PFSK-1 (cell line): ENCODE results near the gene POLE4.

ENCODE experiments used
- FOXP2 ChIP-seq: optimal IDR thresholded peaks from 2 replicates; pipeline ENCODE3; 2011; ENCODE audit warnings: borderline replicate concordance, control low read depth, inconsistent platforms; ENCODE audit not compliant: insufficient read depth; ENCODE audit errors: extremely low read length, extremely low read depth
- POLR2AphosphoS5 ChIP-seq: IDR thresholded peaks from 2 replicates; pipeline ENCODE4 v1.6.1; 2012; ENCODE audit warnings: low read depth, mild to moderate bottlenecking, control low read depth, low read length, moderate library complexity
- REST ChIP-seq, 2 experiments: IDR thresholded peaks; 2 replicates each; pipeline versions ENCODE4 v1.6.1 to v1.8.0; 2011 to 2012; ENCODE audit warnings: low read depth in 2 of 2, low read length in 2 of 2, control low read depth in 1 of 2, inconsistent platforms in 1 of 2, mild to moderate bottlenecking in 1 of 2, moderate library complexity in 1 of 2; ENCODE audit not compliant: insufficient read depth in 1 of 2
- SIN3A ChIP-seq: IDR thresholded peaks from 2 replicates; pipeline ENCODE4 v1.6.1; 2012; ENCODE audit warnings: mild to moderate bottlenecking, low read length, moderate library complexity, borderline replicate concordance; ENCODE audit not compliant: insufficient read depth
- TAF1 ChIP-seq: IDR thresholded peaks from 2 replicates; pipeline ENCODE4 v1.6.1; 2012; ENCODE audit warnings: low read length, control low read depth, borderline replicate concordance; ENCODE audit not compliant: insufficient read depth

DNA sequence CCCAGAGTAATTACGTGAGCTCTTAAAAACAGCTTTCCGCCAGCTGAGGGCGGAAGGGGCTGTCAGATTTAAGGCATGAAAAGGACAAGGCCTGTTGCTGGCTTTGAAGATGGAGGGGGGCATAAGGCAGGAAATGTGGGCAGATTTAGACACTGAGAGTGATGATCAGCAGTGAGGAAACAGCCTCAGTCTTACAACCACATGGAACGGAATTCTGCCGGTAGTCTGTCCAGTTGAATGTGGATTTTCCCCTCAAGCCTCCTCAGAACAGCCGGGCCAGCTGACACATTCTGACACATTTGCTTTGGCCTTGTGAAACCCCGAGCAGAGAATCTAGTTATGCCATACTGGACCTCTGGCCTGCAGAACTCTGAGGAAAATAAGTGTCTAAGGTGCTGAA lies 16.6 kb downstream of the POLE4 start:
- TF ChIP-seq TAF1, result no peak
- no peak for TF ChIP-seq REST (IDR thresholded peaks at IDR 0.05; ENCODE audit: insufficient read depth in 1 of 2, low read depth in 2 of 2, low read length in 2 of 2)
- TF ChIP-seq SIN3A, result no peak
- TF ChIP-seq FOXP2, result no peak
- TF ChIP-seq POLR2AphosphoS5, result no peak
